Sigmoid colon (tissue), 4 donors: Measurements from ENCODE around the gene SYNE2.

Experiments
- EP300 ChIP-seq, 4 donors: sonication (generic); formaldehyde crosslinking; IDR thresholded peaks; one replicate each; pipeline ENCODE4 v1.6.1; 2017; ENCODE audit warnings: antibody characterized with exemption in 4 of 4
- POLR2A ChIP-seq, 2 donors: fragments of 450-650 bp; IDR thresholded peaks; one replicate each; pipeline ENCODE4 v1.6.1; 2016; ENCODE audit warnings: antibody characterized with exemption in 2 of 2, mild to moderate bottlenecking in 2 of 2, moderate library complexity in 2 of 2
- TF ChIP-seq, protein P1 (sequence below), 4 experiments: fragments of 450-650 bp in 3 of 4; fragments of 200-600 bp in 1 of 4; IDR thresholded peaks; one replicate each; pipeline ENCODE4 v1.5.1; 2016 to 2019; ENCODE audit warnings: antibody characterized with exemption in 4 of 4, mild to moderate bottlenecking in 3 of 4, moderate library complexity in 2 of 4

DNA sequence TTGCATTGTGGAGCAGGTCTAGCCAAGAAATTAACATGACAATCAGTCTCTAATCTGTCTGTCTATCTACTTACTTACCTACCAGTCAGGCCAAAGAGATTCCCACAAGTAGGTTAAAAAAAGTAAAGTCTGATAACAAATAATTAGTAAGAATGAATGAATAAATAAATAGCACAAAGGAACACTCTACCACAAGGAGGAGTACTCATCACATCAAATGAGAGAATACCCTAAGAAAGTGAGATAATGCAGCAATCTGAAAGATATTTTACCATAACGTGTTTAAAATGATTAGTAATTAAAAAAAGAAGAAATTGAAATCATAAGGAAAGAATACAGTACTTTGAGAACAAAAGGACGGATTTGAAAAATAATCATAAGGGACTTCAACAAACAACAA lies 187.2 kb downstream of the SYNE2 start:
- TF ChIP-seq, protein P1, sequence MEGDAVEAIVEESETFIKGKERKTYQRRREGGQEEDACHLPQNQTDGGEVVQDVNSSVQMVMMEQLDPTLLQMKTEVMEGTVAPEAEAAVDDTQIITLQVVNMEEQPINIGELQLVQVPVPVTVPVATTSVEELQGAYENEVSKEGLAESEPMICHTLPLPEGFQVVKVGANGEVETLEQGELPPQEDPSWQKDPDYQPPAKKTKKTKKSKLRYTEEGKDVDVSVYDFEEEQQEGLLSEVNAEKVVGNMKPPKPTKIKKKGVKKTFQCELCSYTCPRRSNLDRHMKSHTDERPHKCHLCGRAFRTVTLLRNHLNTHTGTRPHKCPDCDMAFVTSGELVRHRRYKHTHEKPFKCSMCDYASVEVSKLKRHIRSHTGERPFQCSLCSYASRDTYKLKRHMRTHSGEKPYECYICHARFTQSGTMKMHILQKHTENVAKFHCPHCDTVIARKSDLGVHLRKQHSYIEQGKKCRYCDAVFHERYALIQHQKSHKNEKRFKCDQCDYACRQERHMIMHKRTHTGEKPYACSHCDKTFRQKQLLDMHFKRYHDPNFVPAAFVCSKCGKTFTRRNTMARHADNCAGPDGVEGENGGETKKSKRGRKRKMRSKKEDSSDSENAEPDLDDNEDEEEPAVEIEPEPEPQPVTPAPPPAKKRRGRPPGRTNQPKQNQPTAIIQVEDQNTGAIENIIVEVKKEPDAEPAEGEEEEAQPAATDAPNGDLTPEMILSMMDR (IDR thresholded peaks at IDR 0.05) = no peak
- no peak for TF ChIP-seq POLR2A (IDR thresholded peaks at IDR 0.05)
- no peak for TF ChIP-seq EP300 (IDR thresholded peaks at IDR 0.05)
